Activated T-helper 2 cell treated with anti-CD3 and anti-CD28 coated beads, Interferon-gamma antibody, Interleukin-2, Interleukin-4, amounts not matched to agents 10 μg/mL and 5 μg/mL and 100 μg/mL, durations not matched to agents 14 hours and 24 hours and 36 hours (primary cell): ENCODE measurements around the gene GAK. TPM values are rescaled to one million over a fixed set of nuclear protein-coding genes. Genes with fewer than 3 reads are reported as not detected.

ENCODE experiments used
- DNase-seq: peaks from one replicate; pipeline ENCODE4 v3.0.0; 2021; ENCODE audit warnings: low spot score
- H3K27ac Mint-ChIP-seq: one replicate; pipeline ENCODE4 v1.8.0; 2021; ENCODE audit warnings: mixed read lengths
- H3K27me3 Mint-ChIP-seq: one replicate; pipeline ENCODE4 v1.8.0; 2021; ENCODE audit warnings: low read depth, mixed read lengths
- H3K36me3 Mint-ChIP-seq: one replicate; pipeline ENCODE4 v1.8.0; 2021; ENCODE audit warnings: low read depth, mixed read lengths
- H3K4me1 Mint-ChIP-seq: one replicate; pipeline ENCODE4 v1.8.0; 2021; ENCODE audit warnings: low read depth, mixed read lengths
- H3K4me3 Mint-ChIP-seq: one replicate; pipeline ENCODE4 v1.8.0; 2021; ENCODE audit warnings: low read depth, mild to moderate bottlenecking, moderate library complexity, mixed read lengths
- H3K9me3 Mint-ChIP-seq: one replicate; pipeline ENCODE4 v1.8.0; 2021; ENCODE audit warnings: mixed read lengths
- intact Hi-C: fragments of 100-400 bp; cut with micrococcal nuclease; formaldehyde crosslinking; loops from one replicate; pipeline ENCODE4 v1.15.1; 2023
- total RNA-seq: library from RNA; stranded (reverse); gene quantifications from 2 replicates; pipeline ENCODE4 v1.2.3, GENCODE V29; 2022

The GAK gene
- total RNA-seq, 1 donor from 2014 or later = 125 TPM

DNA sequence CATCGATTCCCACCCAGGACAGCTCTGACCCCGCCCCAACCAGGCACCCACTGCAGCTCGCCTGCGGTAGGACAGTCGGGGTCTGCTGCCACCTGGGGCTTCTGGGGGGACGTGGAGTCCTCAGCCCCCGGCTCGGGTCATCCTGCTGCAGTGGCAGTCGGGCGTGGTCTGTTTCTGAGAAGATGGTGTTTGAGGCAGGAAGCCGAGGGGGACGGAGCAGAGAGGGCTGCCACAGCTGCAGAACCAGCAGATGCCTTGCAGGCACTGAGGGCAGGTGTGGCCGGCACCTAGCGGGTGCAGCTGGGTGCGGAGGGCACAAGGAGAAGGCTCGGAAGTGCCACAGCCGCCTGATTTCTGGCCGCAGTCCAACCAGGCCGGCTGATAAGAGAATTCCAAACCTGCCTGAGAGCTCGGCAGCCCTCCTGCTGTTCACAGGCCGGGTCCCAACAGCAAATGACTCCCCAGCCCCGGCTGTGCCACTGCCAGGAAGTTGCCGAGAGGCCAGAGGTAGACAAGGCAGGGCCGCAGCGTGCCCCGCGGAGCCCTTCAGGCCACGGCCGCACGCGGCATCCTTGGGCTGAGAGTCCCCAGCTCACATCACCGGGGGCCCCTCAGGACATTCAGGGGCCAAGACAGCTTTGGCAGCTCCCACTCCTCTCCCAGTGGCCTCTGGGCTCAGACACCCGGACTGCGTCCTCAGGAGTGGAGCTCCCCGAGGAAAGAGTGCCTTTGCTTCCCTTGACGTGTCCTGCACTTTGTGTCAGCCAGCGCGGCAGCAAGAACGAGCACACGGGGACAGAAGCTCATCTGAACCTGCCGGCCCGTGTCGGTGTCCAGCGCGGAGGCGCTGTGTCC, 96.7 kb downstream of the GAK start:
- Mint-ChIP-seq H3K9me3 (peaks cover 25% of the 10 kb centered on the region), H3K4me1 (peaks cover 4% of the 10 kb centered on the region), H3K36me3 (peaks cover 8% of the 10 kb centered on the region), H3K27ac (no peak overlapping the region), H3K27me3 (no peaks in the 10 kb centered on the region), H3K4me3 (no peak overlapping the region)
- DNase-seq = no peak
- intact Hi-C loops = no loop called here

DNA sequence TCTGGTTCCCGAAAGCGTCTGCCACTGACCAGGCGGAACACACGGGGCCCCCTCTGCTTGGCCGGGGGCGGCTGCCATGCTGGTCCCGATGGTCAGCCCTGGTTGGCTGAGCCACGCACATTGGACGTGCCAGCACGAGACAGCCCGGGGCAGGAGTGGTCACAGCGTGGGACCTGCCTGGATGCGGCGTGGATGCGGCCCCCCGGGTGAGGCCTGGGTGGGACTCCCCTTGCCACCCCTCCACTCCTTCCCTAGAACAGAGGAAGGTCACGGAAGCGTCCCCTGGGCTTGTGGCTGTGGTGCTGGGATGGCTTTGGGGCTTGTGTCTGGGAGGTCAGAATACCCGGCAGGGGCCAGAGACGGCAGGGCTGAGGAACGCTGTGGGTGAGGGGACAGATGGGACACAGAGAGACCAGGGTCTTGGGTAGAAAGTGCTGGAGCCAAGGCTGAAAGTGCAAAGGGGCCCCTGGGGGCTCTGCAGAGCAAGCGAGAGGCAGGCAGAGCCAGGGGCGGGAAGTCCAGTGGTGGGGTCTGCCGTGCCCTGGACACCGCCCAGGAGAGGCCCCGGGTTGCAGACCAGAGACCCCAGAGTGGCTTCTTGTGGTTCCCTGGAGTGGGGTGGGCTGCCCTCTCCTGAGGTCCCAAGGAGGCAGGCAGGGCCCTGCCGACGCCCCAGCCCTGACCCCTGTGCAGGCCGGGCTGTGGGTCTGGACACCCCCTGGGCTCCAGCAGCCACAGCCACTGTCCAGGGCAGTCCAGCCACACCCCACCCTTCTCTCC, 97.6 kb downstream of the GAK start:
- intact Hi-C loops = no loop called here
- no peaks in the 10 kb centered on the region for H3K27me3 Mint-ChIP-seq
- H3K9me3 Mint-ChIP-seq = peaks cover 17% of the 10 kb centered on the region
- DNase-seq = no peak
- peaks cover 4% of the 10 kb centered on the region for H3K36me3 Mint-ChIP-seq
- H3K27ac Mint-ChIP-seq = no peak overlapping the region
- H3K4me3 Mint-ChIP-seq = no peak overlapping the region
- no peaks in the 10 kb centered on the region for H3K4me1 Mint-ChIP-seq

DNA sequence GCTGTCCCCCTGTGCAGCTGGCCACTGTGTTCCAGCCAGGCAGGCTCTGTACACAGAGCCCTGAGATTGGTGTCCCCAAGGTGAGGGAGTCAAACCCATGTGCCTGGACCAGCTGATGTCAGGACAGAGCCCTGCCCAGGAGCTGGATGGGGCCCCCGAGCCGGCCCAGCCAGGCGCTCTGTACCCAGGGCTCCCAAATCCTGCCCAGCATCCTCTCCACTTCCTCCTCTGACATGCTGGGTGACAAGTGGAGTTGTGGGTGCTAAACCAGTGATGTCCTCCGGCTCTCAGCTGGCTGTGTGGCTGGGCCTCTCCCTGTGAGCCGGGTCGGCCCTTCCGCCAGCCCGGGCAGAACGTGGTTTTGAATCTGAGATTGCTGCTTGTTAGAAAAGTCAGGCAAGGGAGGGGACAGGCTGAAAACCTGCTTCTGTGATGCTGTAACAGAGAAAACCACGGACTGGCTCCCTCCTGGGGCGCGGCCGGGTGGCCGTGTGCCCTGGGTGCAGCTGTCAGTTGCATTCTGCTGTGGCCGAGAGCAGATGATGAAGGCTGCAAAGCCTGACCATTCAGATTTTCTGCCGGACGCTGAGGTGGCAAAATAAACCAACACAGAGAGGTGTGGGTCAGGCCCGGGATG, 98.3 kb downstream of the GAK start:
- peaks cover 4% of the 10 kb centered on the region for H3K36me3 Mint-ChIP-seq

DNA sequence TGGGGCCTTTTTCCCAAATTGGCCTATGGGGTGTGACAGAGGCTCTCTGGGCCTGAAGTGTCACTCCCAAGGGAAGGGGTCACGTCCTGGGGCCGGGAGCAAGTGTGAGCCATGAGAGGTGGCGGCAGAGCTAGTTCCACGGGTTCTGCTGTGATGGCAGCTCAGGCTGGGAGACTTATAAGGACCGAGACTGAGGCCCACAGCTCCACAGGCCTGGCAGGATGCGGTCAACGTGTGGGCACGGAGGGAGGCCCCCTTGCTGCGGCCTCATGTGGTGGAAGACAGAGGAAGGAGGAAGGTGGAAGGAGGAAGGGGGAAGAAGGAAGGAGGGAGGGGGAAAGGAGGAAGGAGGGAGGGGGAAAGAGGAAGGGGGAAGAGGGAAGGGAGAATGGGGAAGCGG, 99.0 kb downstream of the GAK start:
- Mint-ChIP-seq H3K27me3 (peaks cover 3% of the 10 kb centered on the region), H3K27ac (no peak overlapping the region)
- no peak for DNase-seq

More for the DNA sequence above, 98.3 kb downstream of the GAK start:
- Mint-ChIP-seq H3K4me3 (no peak overlapping the region), H3K9me3 (peaks cover 11% of the 10 kb centered on the region), H3K27me3 (no peaks in the 10 kb centered on the region), H3K4me1 (no peaks in the 10 kb centered on the region), H3K27ac (no peak overlapping the region)
- DNase-seq = no peak
- intact Hi-C loops = no loop called here

DNA sequence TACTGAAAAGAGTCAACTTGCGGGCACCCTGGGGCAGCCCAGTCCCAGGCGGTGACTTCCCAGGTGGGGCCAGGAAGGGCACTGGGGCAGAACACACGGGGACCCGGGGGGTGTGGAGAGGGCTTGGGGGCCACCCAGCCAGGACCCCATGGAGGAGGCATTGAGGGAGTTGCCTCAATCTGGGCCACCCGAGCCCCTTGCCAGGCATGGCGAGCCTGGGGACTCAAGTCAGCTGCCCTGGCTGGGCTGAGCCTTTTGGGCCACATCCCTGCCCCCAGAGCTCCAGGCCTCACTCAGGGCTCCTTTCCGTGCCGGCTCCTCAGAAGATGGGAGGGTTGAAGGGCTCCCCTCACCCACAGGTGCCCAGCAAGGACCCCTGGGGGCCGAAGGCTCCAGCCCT, 99.6 kb downstream of the GAK start:
- Mint-ChIP-seq H3K4me1 (no peaks in the 10 kb centered on the region), H3K27ac (no peak overlapping the region), H3K36me3 (peaks cover under 1% of the 10 kb centered on the region), H3K9me3 (peaks cover 2% of the 10 kb centered on the region), H3K27me3 (peaks cover 8% of the 10 kb centered on the region), H3K4me3 (no peak overlapping the region)
- no peak for DNase-seq
- intact Hi-C loops = no loop called here

More for the DNA sequence above, 99.0 kb downstream of the GAK start:
- H3K36me3 Mint-ChIP-seq = peaks cover 4% of the 10 kb centered on the region
- intact Hi-C loops = no loop called here
- H3K4me1 Mint-ChIP-seq = no peaks in the 10 kb centered on the region
- no peak overlapping the region for H3K4me3 Mint-ChIP-seq
- peaks cover 8% of the 10 kb centered on the region for H3K9me3 Mint-ChIP-seq

DNA sequence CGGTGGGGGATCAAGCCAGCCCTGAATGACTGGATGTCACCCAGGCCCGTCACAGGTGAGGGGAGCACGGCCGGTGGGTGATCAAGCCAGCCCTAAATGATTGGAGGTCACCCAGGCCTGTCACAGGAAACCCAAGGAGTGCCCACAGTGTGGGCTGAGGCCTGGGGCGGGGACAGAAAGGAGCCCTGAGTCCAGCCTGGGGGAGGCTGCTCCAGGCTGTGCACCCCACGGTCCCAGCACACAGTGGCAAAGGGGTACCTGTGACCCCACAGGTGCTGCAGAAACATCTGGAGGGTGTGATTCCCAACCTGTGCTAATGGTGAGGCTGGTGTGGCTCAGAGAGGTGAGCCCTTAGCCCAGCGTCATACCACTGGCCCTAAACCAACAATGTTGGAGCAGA, 100.0 kb downstream of the GAK start:
- H3K4me3 Mint-ChIP-seq = no peak overlapping the region
- intact Hi-C loops = no loop called here
- H3K27me3 Mint-ChIP-seq = peaks cover 11% of the 10 kb centered on the region
- no peaks in the 10 kb centered on the region for H3K4me1 Mint-ChIP-seq
- no peak overlapping the region for H3K27ac Mint-ChIP-seq
- H3K36me3 Mint-ChIP-seq = no peaks in the 10 kb centered on the region
- no peaks in the 10 kb centered on the region for H3K9me3 Mint-ChIP-seq
- no peak for DNase-seq

DNA sequence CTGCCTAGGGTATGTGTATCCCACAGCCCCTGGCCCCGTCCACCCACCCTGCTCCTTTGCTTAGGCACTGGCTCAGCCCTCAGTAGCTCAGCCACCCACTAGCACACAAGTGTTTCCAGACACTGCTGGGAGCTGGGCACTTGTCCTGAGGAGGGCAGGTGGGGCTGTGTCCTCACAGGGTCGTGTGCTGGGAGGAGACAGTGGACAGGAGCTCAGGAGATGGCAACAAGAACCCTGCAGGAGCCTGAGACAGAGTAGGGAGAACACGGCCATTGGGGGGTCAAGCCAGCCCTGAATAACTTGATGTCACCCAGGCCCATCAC, 100.7 kb downstream of the GAK start:
- DNase-seq = no peak
- Mint-ChIP-seq H3K27me3 (peaks cover 11% of the 10 kb centered on the region), H3K36me3 (no peaks in the 10 kb centered on the region), H3K4me1 (no peaks in the 10 kb centered on the region), H3K4me3 (no peak overlapping the region), H3K27ac (no peak overlapping the region), H3K9me3 (no peaks in the 10 kb centered on the region)
- intact Hi-C loops = no loop called here

DNA sequence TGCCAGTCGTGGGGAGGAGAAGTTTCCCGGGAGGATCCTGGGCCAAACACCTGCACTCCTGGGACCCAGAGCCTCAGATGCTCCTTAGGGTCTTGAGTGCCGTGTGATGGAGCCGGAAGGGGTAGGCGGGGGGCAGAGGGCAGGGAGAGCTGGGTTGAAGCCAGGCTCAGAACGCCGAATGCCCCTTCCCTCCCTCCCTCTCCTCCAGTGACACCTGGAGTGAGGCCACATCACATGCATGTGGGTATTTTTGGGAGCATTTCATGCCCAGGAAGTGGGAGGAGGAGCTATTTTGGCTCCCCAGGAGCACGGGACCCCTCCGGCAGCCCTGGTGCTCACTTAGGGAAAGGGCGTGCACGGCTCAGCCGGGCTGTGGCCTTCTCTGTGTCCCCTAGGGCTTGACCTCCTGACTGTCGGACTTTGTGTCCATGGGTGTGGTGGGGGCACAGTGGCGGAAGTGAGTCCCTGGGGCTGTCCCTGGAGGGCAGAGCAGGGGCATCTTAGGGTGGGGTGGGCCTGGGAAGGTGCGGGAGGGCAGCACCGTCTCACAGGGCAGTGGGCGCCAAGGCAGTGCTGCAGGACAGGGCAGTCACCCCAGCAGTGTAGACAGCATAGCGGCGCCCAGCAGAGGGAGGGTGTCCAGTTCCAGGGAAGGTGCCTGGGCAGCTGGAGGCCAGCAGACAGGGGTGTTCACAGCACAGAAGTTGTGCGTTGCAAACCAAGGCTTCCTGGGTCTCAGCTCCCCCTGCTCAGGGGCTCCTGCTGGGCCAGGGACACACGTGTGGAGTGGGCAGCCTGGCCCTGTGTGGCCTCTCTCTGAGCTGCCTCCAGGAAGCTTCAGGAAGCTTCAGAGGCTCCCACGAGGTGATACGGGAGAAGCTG, 101.3 kb downstream of the GAK start:
- Mint-ChIP-seq H3K27ac (no peak overlapping the region), H3K36me3 (no peaks in the 10 kb centered on the region), H3K27me3 (peaks cover 11% of the 10 kb centered on the region), H3K4me3 (no peak overlapping the region), H3K4me1 (no peaks in the 10 kb centered on the region), H3K9me3 (no peaks in the 10 kb centered on the region)
- DNase-seq = no peak
- intact Hi-C loops = no loop called here

DNA sequence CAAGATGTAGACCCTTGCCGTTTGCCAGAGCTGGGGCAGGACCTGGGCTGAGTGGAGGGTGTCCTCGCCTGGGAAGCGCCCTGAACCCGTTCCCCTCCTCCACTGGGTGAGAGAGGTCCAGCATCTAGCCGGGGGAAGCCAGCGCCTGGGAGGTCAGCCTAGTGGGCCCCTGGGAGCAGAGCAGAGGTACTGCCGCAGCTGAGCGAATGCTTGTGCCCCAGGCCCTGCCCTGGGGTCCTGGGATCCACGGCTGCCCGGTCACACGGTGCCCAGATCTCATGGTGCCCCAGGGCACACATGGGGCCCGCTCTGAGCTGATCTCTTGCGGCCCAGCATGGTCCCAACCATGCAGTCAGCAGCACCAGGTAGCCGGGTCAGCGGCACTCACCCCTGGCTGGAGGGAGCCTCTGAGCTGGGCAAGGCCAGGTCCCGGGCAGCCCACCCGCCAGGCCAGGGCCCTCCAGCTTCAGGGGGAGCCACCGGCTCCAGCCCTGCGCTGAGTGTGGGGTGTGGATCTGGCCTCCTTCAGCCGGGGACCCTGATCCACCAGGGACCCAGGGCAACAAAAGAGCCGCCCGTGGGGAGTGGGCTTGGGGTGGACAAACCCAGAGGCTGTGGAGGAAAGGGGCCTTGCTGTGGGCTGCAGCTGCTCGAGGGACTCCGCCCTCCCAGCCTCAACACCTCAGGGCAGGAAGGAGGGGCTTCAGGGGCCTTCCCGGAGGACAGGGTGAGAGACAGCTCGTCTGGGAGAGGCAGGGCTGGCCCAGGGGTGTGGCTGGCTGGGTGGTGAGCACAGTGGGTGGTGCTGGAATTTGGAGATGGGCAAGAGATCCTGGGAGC, 102.1 kb downstream of the GAK start:
- peaks cover 11% of the 10 kb centered on the region for H3K27me3 Mint-ChIP-seq
- no peaks in the 10 kb centered on the region for H3K9me3 Mint-ChIP-seq
- H3K36me3 Mint-ChIP-seq = no peaks in the 10 kb centered on the region
- no peak overlapping the region for H3K27ac Mint-ChIP-seq
- intact Hi-C loops = no loop called here
- no peaks in the 10 kb centered on the region for H3K4me1 Mint-ChIP-seq
- no peak overlapping the region for H3K4me3 Mint-ChIP-seq
- no peak for DNase-seq

DNA sequence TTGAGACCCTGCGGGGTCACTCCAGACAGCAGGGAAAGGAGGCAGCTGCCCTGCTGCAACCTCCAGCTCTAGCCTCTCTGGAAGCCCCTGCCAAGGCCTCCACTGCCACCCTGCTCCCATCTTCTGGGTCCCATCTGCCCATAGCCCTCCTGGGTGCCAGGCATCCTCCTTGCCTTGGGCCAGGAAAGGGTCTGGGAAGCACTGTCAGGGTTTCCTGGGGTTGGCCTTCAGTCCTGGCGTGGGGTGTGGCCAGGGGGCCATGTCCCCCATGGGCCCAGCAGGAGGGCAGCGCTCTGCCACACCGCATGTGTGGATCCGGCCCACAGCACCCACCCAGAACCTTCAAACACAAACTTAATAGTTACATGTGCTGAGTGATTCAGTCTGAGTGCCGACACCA, 102.8 kb downstream of the GAK start:
- no peak for DNase-seq
- Mint-ChIP-seq H3K9me3 (no peaks in the 10 kb centered on the region), H3K4me3 (no peak overlapping the region), H3K27ac (no peak overlapping the region), H3K4me1 (no peaks in the 10 kb centered on the region), H3K36me3 (no peaks in the 10 kb centered on the region), H3K27me3 (peaks cover 15% of the 10 kb centered on the region)
- intact Hi-C loops = no loop called here

DNA sequence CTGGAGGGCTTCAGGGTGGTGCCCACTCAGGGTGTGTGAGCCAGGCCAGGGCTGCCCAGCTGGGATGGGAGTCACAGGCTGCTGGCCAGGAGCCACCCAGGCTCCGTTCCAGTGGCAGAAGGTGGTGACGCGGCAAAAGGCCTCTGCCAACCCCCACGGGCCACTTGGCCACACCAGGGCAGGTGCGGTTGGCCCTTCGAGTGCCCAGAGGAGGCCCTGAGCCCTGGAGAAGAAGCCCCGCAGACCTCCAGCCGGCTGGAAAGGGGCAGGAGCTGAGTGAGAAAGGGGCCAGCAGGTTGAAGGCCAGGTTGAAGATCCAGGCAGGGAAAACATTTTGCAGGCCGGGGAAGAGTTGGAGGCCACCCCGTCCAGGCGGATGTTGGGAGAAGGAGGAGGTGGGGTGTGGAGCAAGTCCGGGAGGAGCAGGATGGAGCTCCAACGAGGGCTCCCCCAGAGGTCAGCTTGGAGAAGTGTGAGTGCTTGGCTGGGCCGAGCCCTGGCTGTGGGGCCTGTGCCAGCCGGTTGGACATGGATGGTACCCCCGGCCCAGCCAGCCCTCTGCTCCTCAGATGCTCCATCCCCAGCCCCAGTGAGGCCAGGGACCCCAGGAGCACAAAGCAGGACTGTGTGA, 103.4 kb downstream of the GAK start:
- Mint-ChIP-seq H3K27ac (no peak overlapping the region), H3K4me1 (no peaks in the 10 kb centered on the region), H3K4me3 (no peak overlapping the region), H3K27me3 (peaks cover 15% of the 10 kb centered on the region), H3K9me3 (no peaks in the 10 kb centered on the region), H3K36me3 (no peaks in the 10 kb centered on the region)
- intact Hi-C loops = no loop called here
- DNase-seq = no peak
